Measurements from ENCODE around the gene PKLR. TPM values are rescaled to one million over a fixed set of nuclear protein-coding genes. Genes with fewer than 3 reads are reported as not detected.
"Not testable (repeated sequence)": the region's sequence is repeated elsewhere in the genome, so short reads cannot be mapped to it uniquely, and the experiment has no call there.

Gene PKLR
- not detected for polyA plus RNA-seq (2012; ENCODE audit: insufficient read depth, insufficient read length, low read depth)

DNA sequence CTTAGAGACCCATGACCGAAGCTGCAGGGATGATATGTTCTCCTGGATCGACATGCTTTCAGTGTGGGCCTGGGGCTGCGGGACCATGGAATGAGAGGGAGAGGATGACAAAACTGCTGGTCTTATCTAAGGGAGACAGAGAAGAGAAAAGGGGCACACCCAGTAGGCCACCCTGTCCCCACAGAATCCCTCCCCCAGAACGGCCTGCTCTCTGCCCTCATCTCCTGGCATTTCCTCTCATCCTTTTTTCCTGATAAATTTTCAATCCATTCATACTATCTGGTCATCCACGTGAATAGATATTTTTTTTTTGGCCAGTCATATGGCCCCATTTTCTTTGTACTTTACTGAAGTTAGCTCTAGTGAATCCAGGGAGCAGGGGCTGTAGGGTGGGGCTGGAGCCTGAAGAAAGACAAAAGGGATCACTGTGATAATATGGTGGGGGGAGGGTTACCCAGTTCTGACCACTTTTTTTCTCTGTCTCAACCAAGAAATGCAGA, at the start of gene PKLR:
Gene PKLR, minus strand, starts transcription at position 97 of the 500 bp plus-strand sequence. Its CDS starts 43 bp downstream, at position 54.
- Histone ChIP-seq H3K9me3 (no peaks in the 10 kb centered on the region), H3K4me3 (ENCODE audit: low read depth, low read length) (no peak within 1 kb of the TSS), H3K4me1 (no peaks in the 10 kb centered on the region), H3K27me3 (no peaks in the 10 kb centered on the region), H3K36me3 (no peaks in the 10 kb centered on the region)
- DNase-seq = no peak
- TF ChIP-seq, protein P1, sequence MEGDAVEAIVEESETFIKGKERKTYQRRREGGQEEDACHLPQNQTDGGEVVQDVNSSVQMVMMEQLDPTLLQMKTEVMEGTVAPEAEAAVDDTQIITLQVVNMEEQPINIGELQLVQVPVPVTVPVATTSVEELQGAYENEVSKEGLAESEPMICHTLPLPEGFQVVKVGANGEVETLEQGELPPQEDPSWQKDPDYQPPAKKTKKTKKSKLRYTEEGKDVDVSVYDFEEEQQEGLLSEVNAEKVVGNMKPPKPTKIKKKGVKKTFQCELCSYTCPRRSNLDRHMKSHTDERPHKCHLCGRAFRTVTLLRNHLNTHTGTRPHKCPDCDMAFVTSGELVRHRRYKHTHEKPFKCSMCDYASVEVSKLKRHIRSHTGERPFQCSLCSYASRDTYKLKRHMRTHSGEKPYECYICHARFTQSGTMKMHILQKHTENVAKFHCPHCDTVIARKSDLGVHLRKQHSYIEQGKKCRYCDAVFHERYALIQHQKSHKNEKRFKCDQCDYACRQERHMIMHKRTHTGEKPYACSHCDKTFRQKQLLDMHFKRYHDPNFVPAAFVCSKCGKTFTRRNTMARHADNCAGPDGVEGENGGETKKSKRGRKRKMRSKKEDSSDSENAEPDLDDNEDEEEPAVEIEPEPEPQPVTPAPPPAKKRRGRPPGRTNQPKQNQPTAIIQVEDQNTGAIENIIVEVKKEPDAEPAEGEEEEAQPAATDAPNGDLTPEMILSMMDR (IDR thresholded peaks at IDR 0.05; ENCODE audit: low read depth, low read length) = no peak

DNA sequence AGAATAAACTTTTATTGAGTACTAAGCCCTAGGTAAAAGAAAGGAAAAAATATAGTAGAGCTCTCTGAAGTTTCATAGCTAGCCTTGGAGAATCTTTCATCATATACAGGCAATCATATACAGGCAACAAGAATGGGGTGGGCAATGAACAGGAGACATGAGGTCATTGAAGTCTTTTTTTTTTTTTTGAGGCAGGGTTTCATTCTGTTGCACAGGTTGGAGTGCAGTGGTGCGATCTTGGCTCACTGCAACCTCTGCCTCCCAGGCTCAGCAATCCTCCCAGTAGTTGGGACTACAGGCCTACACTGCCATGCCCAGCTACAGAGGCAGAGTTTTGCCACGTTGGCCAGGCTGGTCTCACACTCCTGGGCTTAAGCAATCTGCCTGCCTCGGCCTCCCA, 41.6 kb upstream of the PKLR start:
- peaks cover 86% of the 10 kb centered on the region for H3K36me3 ChIP-seq
- TF ChIP-seq, protein P1 (IDR thresholded peaks at IDR 0.05; ENCODE audit: low read depth, low read length) = no peak
- DNase-seq = no peak
- no peaks in the 10 kb centered on the region for H3K9me3 ChIP-seq
- H3K4me3 ChIP-seq (ENCODE audit: low read depth, low read length) = no peak overlapping the region
- no peaks in the 10 kb centered on the region for H3K4me1 ChIP-seq
- H3K27me3 ChIP-seq = no peaks in the 10 kb centered on the region

GRCh38 chr1:155339515-155340097, 38.4 kb upstream of the PKLR start:
- Histone ChIP-seq H3K4me1 (no peaks in the 10 kb centered on the region), H3K36me3 (peaks cover 74% of the 10 kb centered on the region), H3K9me3 (no peaks in the 10 kb centered on the region), H3K27me3 (no peaks in the 10 kb centered on the region), H3K4me3 (ENCODE audit: low read depth, low read length) (no peak overlapping the region)
- DNase-seq = no peak
- TF ChIP-seq, protein P1 (IDR thresholded peaks at IDR 0.05; ENCODE audit: low read depth, low read length) = no peak

- TF ChIP-seq, protein P1 (IDR thresholded peaks at IDR 0.05; ENCODE audit: low read depth, low read length) = no peak
- no peaks in the 10 kb centered on the region for H3K9me3 ChIP-seq
- no peak overlapping the region for H3K4me3 ChIP-seq (ENCODE audit: low read depth, low read length)
- no peak for DNase-seq
- H3K4me1 ChIP-seq = no peaks in the 10 kb centered on the region
- H3K36me3 ChIP-seq = peaks cover 50% of the 10 kb centered on the region
- H3K27me3 ChIP-seq = no peaks in the 10 kb centered on the region
Measured at GRCh38 chr1:155334962-155335361, 33.7 kb upstream of the PKLR start.

DNA sequence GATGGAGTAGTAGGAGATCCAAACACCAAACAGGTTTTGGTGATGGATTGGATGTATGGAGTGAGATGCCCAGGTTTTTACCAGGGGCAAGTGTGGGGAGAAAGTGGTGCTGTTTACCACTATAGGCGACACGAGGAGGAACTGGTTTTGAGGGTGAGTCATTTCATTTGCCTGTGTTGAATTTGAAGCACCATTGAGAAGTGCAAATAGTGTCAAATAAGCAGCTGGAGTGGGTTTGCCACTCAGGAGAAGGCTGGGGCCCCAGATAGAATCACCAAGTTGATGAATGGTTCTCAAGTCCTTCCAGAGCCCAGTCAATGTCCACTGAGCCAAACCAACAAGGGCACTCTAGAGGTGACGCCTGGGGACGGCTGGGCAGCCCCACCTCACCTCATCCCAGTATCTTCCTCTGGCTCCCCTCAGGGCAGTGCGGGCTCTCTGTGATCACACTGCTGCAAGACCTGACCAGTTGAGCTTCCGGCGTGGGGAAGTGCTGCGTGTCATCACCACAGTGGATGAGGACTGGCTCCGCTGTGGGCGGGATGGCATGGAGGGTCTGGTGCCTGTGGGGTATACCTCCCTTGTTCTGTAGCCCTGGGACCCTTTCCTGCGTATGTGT, 28.9 kb upstream of the PKLR start:
- TF ChIP-seq, protein P1 (IDR thresholded peaks at IDR 0.05; ENCODE audit: low read depth, low read length) = no peak
- no peaks in the 10 kb centered on the region; the same call in 1 of the 2 replicates for H3K4me1 ChIP-seq
- peaks cover 26% of the 10 kb centered on the region for H3K36me3 ChIP-seq
- no peaks in the 10 kb centered on the region for H3K9me3 ChIP-seq
- H3K4me3 ChIP-seq (ENCODE audit: low read depth, low read length) = no peak overlapping the region
- no peak for DNase-seq
- H3K27me3 ChIP-seq = no peaks in the 10 kb centered on the region

DNA sequence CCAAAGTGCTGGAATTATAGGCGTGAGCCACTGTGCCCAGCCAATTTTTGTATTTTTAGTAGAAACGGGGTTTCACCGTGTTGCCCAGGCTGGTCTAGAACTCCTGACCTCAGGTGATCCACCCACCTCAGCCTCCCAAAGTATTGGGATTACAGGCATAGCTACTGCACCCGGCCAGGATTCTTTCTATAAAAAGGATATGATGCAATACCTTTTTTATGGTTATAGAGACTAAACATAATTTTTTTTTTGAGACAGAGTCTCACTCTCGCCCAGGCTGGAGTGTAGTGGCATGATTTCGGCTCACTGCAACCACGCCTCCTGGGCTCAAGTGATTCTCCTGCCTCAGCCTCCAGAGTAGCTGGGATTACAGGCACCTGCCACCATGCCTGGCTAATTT, 27.6 kb upstream of the PKLR start:
- not testable (repeated sequence) for H3K4me3 ChIP-seq (ENCODE audit: low read depth, low read length); H3K4me1 ChIP-seq; H3K27me3 ChIP-seq; DNase-seq; H3K9me3 ChIP-seq
- peaks cover 22% of the 10 kb centered on the region for H3K36me3 ChIP-seq
